RKO (cell line): ENCODE data around the gene SLC5A3.

ENCODE experiments used
- DNase-seq: peaks from one replicate; pipeline ENCODE4 v3.0.0-alpha.2; 2016; ENCODE audit warnings: low spot score

Gene SLC5A3

DNA sequence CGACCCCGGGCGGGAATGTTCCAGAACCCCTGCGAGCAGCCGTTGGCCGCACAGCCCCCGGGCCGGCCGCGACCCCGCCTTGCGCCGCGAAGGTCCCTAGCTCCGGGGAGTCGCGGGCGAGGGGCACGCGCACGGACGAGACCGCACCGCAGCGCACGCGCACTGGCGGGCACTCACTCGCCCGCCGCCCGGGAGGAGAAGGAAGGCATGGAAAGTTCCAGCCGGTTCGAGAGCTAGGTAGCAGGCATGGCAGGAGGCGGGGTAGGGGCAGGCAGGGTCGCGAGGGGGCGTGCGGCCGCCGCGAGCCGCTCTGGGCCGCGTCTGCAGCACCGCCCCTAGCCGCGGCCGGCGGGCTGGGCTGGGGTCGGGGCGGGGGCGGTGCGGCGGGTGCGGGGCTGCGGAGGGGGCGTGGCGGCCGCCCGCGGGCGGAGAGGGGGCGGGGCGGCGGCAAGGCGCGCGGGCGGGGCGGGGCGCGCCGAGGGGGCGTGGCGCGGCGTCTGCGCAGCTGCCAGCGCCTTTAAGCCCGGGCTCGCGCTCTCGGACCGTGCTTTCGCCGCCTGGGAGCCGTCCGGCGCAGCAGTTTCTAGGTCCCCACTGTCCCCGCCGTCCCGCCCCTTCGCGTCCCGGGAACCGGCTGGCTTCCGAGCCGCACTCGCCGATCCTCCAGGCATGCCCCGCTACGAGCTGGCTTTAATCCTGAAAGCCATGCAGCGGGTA is at the start of gene SLC5A3, which contains the start of gene MRPS6:
TSS of gene SLC5A3 (plus strand) at position 547 of the 717 bp plus-strand sequence. CDS start 21,621 bp downstream, outside the sequence.
TSS of gene MRPS6 (plus strand) at position 547 of the 717 bp plus-strand sequence. CDS start at position 670, 123 bp downstream.
- DNase-seq, result peak; percentile 86

DNA sequence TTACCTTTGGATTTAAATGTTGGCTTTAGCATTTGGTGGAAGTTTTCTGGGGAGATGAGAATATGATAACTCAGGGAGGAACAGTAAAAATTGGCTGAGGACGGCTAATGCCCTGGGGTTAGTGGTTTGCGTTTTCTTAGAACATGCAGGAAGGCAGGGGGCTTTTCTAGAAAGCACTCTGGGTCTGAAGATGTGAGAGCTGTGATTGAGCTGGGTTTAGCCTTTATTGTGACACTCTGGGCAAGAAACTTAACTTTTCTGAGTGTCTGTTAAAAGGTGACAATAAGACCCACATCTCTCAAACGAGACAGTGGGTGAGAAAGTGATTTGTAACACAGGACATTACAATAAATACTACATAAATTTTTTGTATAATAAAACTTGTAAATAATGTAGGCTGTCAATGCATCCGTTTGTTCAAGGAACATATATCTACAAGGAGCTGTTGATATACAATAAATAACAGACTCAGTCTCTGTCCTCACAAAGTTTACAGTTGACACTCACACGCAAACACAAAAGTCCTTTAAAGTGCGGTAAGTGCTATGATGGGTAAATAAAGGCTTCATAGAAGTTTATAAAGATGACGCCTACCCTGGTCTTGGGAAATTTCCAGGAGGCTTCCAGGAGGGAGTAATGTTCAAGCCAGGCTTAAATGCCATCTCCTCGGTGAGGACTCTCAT is 49.5 kb upstream of the SLC5A3 start:
- DNase-seq, result no peak

DNA sequence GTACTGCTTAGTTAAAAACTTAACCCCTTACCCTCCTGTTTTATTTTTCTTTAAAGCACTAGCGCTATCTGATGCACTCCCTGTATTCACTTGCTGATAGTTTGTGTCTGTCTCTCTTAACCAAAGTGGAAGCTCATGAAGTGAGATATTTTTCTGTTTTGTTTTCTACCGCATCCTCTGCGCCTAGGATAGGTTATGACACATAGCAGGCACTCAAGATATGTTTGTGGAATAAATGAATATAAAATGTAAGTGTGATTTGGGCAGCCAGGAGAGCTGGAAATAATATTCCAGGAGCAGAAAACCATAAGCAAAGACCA is 49.0 kb upstream of the SLC5A3 start:
- DNase-seq, result no peak

DNA sequence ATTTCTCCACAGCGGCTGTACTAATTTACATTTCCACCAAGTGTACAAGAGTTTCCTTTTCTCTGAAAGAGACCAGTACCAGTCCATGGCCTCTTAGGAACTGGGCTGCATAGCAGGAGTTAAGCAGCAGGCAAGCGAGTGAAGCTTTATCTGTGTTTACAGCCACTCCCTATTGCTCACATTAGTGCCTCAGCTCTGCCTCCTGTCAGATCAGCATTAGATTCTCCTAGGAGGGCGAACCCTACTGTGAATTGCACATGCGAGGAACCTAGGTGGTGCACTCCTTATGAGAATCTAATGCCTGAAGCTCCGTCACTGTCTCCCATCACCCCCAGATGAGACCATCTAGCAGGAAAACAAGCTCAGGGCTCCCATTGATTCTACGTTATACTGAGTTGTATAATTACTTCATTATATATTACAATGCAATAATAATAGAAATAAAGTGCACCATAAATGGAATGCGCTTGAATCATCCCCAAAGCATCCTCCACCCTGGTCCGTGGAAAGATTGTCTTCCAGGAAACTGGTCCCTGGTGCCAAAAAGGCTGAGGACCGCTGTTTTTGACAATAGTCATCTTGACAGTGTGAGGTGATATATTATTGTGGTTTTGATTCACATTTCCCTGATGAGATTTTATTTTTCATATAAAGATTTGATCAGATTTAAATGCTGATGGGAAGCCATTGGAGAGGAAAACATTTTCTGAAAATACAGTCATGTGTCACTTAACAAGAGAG is 45.5 kb upstream of the SLC5A3 start:
- no peak for DNase-seq

DNA sequence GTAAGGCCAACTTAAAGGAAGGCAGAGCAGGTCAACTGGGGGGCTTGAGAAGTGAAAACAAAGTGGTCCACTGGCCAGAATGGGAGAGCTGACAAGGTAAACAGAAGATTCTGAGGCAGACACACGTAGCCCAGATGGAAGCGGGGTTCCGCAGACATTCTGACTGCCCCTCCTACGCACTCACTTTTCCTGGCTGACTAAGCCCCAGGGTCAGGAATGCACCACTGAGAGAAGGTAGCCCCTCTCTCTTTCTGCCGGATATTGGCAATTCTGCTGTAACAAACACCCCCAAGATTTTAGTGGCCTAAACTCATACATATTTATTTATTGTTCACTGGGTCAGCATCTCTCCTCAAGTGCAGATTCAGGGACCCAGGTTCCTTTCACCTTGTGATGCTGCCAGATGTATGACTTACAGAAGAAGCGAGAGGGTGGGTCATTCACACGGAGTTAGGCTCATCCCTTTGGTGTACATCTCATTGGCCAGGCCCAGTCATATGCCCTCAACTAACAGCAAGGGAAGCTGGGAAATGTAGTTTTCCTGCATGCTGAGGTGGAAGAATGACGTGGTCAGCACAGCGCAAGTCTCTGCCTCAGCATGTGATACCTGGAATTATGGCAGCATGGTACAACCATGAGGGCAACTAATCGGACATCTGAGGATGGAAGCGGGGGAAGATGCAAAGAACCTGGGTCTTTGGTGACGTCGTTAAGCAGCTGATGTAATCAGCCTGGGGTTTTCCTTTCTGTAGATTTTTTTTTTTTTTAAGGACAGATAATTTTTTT is 43.4 kb upstream of the SLC5A3 start:
- DNase-seq, result peak; percentile 78

DNA sequence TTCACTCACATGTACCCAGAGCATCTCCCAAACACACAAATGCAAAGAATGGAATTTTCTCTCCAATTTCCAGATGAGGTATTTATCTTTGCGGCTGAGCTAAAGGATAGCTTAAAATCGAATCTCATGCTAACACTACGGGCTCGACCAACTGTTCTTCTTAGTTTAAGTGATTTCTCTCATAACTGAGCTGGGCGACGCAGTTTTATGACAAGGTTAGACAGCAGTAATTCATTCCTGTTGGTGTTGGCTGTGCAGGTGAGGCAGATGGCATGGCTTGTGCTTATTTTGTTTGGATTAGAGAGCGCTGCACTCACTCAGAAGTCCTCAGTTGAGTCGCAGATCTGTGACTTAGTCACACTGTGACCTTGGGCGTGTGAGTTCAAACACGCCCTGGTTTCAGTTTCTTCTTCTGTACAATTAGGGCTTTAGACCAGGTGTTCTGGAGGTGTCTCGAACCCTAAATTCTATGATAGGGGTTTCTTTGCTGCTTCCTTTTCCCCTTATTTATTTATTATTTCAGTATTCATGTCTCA is 41.5 kb upstream of the SLC5A3 start:
- no peak for DNase-seq

DNA sequence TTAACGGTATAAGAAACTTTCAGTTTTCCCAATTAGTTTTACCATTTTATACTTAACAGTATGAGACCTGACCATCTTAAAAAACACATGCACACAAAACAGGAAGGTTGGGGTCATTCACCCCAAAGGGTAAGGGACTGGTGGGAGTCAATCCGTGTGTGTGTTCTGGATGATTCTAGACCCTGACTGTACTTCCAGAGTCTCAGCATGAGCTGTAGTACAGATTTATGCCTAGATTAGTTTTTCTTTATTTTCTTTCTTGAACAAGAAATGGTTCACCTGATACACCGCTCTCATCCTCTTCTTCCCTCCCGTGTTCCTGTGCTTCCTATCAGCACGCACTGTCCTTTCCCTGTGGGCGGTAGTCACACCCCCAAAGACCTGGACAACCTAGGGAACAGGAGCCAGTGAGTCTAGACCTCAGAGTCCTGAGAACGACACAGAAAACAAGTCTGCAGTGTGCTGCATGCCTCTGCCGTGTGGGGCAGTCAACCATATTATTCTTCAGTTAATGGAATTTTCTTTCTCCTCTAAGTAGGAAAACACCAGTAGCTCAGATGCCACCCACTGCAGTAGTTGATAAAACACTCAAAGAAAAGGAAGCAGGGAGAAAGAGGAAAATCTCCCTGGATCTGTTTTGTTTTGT is 38.9 kb upstream of the SLC5A3 start:
- no peak for DNase-seq

DNA sequence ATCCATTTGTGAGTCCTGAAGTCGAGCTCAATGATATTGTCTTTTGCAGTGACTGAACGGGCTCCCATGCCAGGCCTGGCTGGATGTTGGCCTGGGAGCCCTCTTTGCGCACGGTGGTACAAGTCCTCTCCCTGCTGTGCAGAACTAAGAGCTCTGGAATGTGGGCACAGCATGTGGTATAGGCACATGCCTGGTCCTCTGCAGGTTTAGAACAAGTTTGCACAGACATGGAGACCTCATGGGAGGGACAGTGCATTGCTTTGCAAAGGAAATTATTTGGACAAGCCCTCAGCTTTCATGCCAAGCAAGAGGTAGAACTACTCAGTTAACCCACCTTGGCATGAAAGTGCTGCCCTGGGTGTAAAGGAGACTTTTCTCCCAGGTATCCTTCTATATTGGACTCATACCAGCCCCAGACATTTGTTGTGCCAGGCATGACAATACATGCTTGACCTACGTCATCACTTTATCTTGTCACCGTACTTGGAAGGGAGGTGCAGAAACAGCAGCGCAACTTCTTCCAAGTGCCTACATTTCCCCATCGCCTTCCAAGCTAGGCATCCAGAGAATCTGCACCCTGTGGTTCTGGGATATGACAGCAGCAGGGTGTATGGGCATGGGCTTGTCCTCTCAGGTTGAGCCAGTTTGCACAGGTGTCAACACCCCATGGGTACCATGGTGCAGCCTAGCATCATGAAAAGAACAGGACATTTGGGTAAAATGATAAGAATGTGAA is 37.6 kb upstream of the SLC5A3 start:
- no peak for DNase-seq

DNA sequence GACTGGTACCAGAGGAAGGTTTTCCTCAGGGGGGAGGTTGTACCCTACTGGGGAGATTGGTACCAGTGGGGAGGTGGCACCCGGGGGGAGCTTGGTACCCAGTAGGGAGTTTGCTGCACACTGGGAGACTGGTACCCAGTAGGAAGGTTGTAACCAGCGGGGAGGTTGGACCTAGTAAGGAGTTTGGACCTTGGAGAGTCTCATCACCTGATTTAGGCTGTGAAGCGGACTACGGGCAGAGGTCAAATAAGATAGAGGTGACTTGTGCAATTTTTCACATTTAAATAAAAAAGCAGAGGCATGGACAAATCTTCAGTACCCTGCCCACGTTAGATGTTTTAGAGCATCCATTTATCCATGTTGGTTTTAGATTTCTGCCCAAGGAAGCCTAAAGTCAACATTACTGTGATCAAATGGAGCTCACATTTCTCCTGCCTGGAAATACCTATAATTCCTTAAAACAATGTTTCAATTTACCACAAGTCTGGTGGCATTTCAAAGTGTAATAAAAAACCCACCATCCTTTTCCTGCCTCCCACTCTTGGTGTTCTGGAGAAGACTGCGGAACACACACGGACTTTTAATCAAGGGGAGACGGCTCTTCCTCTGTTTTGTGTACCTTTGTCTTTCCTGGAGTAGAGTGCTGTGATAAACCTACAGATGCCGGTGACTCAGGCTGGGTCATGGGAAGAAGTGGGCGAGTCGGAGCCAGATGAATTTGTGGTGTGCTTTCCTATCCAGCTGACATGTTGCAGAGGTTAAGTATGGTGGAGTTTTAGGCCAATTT is 36.2 kb upstream of the SLC5A3 start:
- DNase-seq, result peak; percentile 44

DNA sequence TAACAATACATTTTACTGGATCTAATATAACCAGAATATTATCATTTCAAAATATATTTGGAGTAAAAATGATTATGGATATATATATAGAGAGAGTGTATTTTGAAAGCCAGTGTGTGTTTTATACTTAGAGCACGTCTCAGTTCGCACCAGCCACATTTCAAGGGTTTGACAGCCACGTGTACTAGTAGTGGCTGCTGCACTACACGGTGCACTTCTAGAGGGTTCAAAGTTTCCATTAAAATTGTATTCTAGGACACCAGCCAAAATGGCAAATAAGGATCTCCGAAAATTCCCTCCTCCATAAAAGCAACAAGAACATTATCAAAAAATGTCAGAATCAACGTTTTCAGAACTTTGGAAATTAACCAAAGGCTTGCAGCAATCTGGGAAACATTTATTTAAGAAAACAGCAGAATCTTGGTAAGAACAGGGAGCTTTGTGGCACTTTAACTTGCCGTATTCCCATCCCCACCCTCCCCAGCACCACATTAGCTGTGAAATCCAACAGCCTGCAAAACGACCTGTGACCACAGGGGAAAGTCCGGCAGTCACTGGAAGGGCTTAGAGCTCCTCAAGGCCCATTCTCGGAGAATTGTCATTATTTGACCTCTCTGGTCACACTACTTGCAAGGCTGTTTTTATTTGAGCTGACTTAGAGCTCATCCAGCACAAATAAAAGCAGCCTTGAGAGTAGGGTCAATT is 33.5 kb upstream of the SLC5A3 start:
- DNase-seq, result no peak

DNA sequence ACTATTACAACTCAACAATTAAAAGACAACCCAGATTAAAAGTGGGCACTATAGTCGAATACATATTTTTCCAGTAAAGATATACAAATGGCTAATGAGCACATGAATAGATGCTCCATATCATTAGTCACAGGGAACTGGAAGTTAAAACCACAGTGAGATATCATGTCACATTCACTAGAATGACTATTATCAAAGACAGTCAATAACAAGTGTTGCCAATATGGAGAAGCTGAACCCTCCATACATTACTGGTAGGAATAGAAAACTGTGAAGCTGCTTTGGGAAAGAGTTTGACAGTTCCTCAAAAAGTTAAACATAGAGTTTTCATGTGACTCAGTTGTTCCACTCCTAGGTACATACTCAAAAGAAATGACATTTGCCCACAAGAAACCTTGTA is 30.6 kb upstream of the SLC5A3 start:
- no peak for DNase-seq

DNA sequence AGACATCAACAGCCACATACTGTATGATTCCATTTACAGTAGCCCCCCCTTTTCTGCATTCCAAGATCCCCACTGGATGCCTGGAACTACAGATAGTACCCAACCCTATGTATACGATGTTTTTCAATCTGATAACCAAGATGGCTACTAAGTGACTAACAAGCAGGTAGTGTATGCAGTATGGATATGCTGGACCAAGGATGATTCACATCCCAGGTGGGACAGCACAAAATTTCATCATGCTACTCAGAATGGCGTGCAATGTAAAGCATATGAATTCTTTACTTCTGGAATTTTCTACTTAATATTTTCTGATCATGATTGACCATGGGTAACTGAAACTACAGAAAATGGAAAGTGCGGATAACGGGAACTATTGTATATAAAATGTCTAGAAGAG is 30.0 kb upstream of the SLC5A3 start:
- no peak for DNase-seq

DNA sequence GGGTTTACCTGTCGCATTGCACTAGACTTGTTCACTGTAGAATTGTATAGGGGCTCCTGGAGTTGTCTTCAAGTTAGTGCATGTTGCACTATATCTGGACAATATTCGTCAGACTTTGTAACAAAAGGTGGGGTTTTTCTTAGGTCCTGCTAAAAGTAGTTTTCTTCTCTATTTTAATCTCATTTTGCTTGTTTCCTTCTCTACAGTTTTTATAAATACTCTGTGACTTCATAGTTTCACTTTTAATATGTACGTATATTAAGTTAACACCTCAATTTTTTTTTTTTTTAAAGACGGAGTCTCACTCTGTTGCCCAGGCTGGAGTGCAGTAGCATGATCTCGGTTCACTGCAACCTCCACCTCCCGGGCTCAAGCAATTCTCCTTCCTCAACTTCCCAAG is 26.5 kb upstream of the SLC5A3 start:
- no peak for DNase-seq

DNA sequence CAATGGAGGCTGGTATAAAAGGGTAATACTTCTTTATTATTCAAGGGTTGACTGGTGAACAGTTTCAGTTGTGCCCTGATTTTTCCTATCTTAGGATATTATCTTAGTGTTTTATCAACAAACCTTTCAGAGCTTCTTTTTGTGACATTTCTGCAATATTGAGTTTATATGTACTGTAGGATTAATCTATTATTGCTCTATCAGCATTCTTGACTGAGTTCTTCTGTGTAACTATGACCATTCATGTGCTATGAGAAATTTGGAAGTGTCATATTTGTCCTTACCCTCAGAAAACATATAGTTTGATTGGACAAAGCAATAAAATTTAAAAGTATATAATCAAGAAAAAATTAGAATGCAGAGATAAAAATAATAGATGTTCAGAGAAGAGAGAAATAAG is 25.5 kb upstream of the SLC5A3 start:
- no peak for DNase-seq

DNA sequence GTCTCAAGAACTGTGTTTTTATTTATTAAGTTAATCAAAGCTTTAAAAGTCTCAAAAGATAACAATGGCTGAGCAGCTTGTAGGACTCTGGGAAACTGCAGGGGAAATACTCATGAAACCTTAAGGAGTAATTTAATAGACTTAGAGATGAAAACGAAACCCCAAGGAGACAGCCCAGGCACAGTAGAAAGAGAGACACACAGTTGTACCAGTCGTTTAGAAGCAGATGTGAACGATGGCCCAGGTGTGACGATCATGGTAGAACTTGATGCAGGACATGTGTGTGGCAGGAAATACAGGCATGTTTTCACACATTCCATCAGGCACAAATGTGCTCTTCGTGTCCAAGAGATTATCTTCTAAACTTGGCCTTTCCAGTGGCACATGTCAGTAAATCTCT is 21.2 kb upstream of the SLC5A3 start:
- DNase-seq, result no peak

DNA sequence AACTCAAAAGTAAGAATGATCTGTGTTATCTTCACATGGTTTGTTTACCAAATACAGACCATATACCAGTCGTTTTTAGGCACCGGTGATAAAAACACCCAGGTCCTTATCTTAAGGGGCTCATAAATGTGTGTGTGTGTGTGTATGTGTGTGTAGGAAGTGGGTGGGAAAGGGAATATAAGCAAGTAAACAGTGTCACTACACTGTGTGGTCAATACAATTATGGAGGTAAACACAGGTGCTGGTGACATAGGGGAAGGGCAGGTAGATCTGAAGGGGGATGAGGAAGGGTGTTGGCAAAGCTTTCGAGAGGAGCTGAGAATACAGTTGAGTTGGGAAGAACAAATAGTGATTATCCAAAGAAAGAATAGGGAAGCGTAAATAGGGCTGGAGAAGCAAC is 19.1 kb upstream of the SLC5A3 start:
- no peak for DNase-seq

DNA sequence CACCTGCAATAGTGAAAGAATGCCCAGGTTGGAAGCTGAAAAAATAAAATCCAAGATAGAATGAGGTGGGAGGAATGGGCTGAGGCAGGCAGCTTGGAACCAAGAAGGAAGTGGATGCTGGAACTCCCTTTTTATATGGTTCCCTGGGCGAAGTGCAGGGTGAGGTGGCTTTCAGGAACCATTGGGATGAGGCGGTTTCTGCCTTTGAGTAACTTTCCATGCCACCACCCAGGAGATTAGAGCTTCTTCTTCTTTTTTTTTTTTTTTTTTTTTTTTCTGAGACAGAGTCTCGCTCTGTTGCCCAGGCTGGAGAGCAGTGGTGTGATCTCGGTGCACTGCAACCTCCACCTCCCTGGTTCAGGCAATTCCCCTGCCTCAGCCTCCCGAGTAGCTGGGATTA is 17.8 kb upstream of the SLC5A3 start:
- DNase-seq, result no peak

DNA sequence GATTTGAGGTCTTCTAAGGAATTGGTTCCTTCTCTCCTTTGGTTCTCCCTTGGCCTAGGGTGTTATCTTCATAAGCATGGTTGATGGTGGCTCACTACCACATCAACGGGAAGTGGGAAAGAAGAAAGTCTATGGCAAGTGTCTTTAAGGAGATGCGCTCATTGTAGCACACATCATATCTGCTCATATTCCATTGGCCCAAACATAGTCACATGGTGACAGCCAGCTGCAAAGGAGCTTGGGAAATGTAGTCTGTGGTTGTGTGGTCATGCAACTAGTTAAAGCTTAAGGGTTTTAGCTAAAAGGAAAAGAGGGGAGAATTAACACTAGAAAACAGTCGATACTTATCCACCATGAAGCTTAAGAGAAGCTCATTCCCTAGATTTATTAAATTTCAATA is 11.4 kb upstream of the SLC5A3 start:
- DNase-seq, result no peak

DNA sequence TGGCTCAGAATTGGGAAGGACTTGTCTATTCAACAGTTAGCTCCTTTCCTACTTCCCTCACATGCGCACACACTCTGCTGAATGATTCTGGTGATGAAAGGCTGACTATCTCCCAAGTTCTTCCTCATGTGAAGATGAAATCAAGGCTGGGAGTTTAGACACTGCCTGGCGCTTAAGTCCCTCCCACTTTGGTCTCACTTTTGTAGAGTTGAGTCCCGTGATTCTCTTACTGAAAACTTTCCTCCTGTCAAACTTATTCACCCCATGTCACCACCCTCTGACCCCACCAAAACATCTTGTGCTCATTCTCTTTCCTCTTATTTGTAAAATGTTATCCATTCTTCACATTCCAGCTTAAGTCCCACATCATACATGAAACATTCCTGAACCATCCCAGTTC is 8.4 kb upstream of the SLC5A3 start:
- DNase-seq, result no peak
